GM12873 (cell line): Measurements from ENCODE around the gene IDH3B.

Experiments used
- CTCF ChIP-seq: IDR thresholded peaks from 2 replicates; pipeline ENCODE4 v1.5.1; 2012; ENCODE audit warnings: low read depth, mild to moderate bottlenecking, moderate library complexity, low read length, control low read depth; ENCODE audit not compliant: insufficient read depth; ENCODE audit errors: missing control alignments

The IDH3B gene

GRCh38 chr20:2692886-2693285 lies 28.9 kb upstream of the IDH3B start:
- TF ChIP-seq CTCF: no peak

GRCh38 chr20:2692036-2692885 lies 28.2 kb upstream of the IDH3B start, which contains the start of gene EBF4:
EBF4 (plus strand) TSS chr20:2692780; CDS start chr20:2693646, 866 bp downstream.
- no peak for TF ChIP-seq CTCF

- TF ChIP-seq CTCF: no peak
These were observed 27.6 kb upstream of the IDH3B start for GRCh38 chr20:2691663-2692035.

GRCh38 chr20:2691127-2691526 lies 27.1 kb upstream of the IDH3B start:
- TF ChIP-seq CTCF: no peak

- TF ChIP-seq CTCF: no peak
These were observed 26.7 kb upstream of the IDH3B start for GRCh38 chr20:2690718-2691117.

- TF ChIP-seq CTCF: no peak
These were observed 26.2 kb upstream of the IDH3B start for GRCh38 chr20:2690213-2690612.

GRCh38 chr20:2688041-2688591 lies 24.1 kb upstream of the IDH3B start:
- TF ChIP-seq CTCF: peak; percentile 75
